GM10266 (cell line): Measurements from ENCODE around the gene KIF26B.

Source experiments
- DNase-seq: peaks from one replicate; pipeline ENCODE4 v3.0.0; 2012; ENCODE audit errors: extremely low spot score
- CTCF ChIP-seq: IDR thresholded peaks from 2 replicates; pipeline ENCODE4 v1.5.1; 2012; ENCODE audit warnings: mild to moderate bottlenecking, low read depth; ENCODE audit not compliant: control insufficient read depth, insufficient read depth; ENCODE audit errors: missing control alignments

Gene KIF26B

DNA sequence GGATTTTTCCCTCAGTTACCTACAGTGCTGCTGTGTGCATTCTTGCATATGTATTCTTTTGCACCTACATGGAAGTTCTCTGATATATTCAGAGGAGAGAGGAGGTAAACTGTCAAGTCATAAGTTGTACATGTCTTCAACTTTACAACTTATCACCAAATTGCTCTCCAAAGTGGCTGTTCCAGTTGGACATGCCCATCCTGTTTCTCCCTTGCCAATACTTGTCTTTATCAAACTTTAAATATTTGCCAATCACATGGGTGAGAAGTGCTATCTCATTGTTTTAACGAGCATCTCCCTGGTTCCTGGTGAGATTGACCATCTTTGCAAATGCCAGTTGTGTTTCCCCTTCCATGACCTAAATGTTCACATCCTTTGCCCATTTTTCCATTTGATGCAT is 88.2 kb downstream of the KIF26B start:
- no peak for DNase-seq
- no peak for TF ChIP-seq CTCF

GRCh38 chr1:245245021-245245667 is 90.4 kb downstream of the KIF26B start:
- TF ChIP-seq CTCF, result no peak
- DNase-seq, result no peak

DNA sequence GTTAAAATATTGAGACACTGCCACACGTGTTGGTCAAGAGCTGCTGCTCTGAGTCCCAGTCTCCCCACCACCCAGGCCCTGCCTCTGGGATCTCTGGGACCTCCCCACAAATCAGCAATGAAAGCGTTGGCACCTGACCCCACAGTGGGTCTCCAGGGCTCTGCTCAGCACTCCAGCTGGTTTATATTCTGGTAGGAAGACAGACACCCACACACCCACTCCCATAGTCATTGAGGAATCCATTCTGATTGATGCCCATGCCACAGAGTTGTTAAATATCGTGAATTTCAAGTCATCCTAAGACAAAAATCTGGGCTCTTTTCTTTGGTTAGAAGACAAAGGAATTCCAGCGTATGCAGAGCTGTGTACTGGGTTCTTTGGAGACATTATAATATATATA is 91.6 kb downstream of the KIF26B start:
- TF ChIP-seq CTCF, result no peak
- DNase-seq, result no peak

DNA sequence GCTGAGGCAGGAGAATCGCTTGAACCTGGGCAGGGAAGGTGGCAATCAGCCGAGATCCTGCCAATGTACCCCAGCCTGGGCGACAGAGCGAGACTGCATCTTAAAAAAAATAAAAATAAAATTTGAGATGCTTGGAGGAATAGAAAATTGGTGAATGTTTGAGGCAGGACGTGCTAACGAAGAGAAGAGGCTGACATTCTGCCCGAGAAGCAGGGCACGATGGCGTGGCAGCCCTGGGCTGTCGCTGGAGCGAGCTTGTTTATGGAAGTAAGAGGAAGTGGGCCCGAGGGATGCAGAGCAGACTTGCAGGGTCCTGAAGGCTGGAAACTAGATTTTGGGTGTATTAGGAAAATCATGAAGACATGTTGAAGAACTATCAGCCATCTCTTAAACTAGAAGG is 92.6 kb downstream of the KIF26B start:
- no peak for DNase-seq
- TF ChIP-seq CTCF, result no peak

DNA sequence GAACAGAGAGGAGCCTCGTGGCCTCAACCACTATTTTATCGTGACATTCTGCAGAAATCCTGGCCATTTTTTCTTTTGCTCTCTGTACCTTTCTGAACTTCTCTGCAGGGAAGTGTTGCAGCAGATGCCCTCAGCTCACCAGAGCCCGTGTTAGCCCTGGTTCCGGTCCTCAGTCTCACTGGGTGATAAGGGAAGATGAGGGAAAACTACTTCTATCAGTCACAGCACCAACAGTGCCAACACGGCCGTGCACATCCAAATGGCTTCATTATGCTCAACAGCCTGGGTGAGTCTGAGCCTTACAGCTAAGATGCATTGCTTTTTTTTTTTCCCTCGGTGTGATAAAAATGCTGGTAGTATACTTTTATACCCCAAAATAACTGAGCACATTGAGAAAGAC is 93.0 kb downstream of the KIF26B start:
- no peak for DNase-seq

GRCh38 chr1:245248231-245248731 is 93.5 kb downstream of the KIF26B start:
- TF ChIP-seq CTCF, result no peak
- no peak for DNase-seq

More for the DNA sequence above, 93.0 kb downstream of the KIF26B start:
- TF ChIP-seq CTCF, result no peak

GRCh38 chr1:245255783-245256182 is 101.0 kb downstream of the KIF26B start:
- no peak for TF ChIP-seq CTCF
- no peak for DNase-seq
